8988T (cell line): ENCODE measurements around the gene ARHGAP22.
A peak's percentile ranks its signal among the peaks of the same experiment; 100 is the strongest.

Source experiments
- DNase-seq: peaks from one replicate; pipeline ENCODE4 v3.0.0; 2011

The ARHGAP22 gene

DNA sequence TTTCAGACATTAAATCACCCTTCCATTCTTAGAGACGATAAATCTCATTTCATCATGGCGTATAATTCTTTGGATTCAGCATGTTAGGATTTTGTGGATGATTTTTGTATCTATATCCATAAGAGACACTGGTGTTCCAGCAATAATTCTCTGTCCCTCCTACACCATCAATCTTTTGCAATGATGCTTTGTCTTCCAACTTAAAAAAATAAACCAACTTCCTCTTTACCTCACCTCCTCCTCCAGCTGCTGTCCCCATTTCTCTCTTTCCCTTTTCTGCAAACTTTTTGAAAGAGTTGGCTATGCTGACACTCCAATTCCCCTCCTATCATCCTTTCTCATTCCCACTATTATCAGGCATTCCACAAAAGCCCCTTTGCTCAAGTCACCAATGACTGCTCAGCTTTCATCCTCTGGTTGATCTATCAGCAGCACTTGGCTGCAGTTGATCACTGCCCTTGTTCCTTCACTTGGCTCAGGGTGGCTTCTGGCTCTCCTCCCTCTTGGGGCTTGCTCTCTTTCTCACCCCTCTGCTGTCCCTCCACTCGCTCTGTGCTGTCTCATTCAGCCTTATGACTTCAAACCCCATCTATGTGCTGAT, 130.0 kb downstream of the ARHGAP22 start:
- DNase-seq = no peak

DNA sequence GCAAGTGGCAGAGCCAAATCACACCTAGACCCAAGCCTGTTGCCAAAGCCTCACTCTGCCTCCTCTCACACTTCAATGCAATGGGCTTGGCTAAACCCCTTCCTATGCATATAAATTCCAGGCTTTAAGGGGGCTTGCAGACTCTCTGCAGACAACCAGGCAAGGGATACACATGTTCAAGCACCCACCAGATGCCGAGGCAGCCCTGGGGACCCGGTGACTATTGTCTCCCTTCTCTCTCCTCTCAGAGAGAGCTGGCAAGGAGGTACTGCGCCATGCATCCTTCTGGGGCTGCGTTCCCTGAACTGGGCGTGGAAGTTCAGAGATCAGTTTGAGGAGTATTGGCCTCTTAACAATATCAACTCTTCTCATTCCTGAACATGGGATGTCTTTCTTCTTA, 131.2 kb downstream of the ARHGAP22 start:
- DNase-seq = no peak

DNA sequence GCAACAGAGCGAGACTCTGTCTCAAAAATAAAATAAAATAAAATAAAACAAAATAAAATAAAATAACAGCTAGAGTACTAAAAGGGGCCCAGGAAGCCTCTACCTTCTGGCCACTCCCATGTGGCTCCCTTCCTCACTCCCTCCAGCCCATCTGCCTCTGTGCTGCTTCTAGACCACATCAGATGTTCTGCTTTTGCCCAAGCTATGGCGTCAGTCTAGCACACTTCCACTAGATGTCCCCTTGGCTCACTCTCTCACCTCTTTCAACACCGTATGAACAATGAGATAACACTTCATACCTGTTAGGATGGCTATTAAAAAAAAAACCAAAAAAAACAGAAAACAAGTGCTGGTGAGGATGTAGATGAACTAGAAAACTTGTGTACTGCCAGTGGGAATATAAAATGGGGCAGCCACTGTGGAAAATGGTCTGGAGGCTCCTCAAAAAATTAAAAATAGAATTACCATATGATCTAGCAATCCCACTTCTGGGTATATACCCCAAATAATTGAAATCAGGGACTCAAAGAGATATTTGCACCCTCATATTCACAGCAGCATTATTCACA, 132.3 kb downstream of the ARHGAP22 start:
- no peak for DNase-seq

DNA sequence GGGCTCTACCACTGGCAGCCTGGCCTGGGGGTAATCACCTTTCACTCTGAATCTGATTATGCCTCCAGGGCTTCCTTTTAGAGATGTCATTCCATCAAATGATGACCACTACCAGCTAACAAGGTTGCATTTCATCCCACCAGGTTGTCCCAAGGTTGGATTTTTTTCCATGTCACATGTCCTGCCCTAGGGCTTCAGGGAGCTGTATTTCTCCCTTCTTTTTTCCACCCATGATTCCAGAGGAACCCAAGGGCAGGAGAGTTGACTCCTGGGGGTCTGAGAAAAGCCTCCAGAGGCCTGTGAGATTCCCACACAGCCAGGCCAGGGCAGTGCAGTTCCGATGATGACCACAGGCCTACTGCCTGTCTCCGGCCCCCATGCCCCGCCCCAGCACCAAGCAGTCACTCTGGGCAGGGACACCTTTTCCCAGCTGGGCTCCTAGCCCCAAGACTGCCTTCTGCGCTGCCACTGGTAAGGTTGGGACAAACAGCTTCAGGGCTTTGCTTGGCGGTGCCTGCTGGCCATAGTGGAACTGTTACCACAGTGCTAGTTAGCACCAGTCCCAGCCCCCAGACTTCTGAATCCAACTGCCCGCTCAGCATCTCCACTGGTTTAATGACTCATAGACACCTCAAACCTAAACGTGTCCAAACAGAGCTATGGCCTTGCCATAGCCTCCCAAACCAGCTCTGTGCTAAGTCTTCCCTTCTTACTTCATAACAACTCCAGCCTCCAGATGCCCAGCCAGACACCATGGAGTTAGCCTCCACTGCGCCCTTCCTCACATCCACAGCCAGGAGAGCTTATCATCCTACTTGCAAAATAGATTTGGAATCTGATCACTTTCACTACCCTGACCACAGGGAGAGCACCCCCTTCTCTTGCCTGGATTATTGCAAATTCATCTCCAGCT, 133.7 kb downstream of the ARHGAP22 start:
- DNase-seq = no peak

DNA sequence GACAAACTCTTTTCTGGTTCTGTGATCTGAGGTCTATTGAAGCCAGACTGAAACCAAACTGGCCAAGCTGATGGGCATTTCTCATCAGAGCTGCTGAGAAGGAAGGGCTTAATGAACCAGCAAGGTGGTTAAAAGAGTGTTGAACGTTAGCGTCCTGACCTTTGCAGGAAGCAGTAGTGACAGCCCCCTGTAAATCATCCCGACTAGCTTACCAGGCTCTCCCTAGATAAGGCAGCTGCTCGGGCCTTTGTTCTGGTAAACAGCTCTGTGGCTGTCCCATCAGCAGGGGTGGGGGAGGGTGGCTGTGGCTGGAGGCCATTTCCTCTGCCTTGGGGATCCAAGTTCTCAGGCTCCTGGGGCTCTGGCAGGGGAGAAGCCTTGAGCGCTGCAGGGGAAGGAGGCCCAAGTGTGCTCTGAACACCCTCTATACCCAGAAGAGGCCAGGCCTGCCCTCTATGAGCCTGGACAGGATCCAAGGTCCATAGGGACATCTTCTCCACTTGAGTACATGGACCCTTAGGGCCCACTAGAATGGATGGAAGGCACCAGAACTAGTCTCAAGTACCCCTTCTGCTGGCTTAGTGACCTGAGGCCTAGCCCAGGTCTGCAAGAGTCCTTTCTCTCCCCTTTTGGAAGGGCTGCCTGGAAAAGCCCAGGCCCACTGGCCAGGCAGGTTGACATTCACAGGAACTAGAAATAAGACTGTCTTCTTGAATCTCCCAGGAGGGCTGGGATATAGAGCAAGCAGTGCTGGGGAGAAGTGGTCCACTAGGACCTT, 134.6 kb downstream of the ARHGAP22 start:
- DNase-seq = no peak

DNA sequence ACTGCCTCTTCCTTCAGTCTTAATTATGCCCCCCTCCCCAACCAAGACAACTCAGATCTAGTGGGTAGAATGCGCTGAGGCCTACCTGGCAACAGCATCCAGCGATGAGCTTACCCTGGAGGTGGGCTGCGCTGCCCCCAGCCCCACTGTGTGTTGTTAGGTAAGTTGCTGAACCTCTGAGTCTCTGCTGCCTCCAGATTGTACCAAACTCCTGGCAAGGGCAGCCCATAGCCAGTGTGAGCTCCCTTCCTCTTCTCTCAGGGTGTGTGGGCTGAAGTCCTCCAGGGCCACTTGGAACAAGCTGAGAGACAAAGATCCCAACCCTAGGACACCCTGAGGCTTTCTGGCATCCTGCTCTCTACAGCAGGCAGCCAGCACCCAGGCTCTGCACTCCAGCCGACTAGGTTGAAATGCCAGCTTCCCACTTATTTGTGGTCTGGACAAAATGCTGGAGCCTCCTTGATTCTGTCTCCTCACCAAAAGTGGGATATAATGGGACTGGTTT, 135.3 kb downstream of the ARHGAP22 start:
- DNase-seq = no peak

DNA sequence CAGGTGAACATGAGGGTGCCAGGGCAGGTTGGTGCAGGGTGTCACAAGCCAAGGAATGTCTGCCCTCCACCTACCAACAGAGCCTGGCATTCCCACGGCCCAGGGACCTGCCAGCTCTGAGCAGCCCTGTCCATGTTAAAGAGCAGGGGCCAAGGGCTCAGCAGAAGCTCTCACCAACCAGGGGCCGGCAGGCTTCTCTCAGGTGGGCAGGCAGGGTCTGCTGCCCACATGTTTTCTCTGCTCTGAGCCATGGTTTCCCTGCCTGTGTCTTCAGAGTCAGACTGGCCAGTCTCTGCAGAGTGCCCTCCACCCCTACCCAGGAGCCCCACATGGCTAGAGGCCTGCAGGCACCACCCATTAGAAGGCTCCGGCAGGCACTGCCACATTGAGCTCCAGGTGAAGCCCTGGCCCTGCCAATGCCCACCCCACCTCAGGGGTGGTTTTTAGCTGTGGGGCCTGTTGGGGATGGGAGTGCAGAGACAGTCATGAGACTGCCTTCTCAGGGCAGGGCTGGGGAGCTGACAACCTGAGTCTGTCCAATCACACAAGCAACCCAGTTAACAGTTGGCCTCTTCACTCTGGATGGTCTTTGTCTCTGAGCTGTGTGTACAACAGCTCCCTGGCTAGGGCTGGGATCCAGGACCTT, 135.9 kb downstream of the ARHGAP22 start:
- DNase-seq = no peak

DNA sequence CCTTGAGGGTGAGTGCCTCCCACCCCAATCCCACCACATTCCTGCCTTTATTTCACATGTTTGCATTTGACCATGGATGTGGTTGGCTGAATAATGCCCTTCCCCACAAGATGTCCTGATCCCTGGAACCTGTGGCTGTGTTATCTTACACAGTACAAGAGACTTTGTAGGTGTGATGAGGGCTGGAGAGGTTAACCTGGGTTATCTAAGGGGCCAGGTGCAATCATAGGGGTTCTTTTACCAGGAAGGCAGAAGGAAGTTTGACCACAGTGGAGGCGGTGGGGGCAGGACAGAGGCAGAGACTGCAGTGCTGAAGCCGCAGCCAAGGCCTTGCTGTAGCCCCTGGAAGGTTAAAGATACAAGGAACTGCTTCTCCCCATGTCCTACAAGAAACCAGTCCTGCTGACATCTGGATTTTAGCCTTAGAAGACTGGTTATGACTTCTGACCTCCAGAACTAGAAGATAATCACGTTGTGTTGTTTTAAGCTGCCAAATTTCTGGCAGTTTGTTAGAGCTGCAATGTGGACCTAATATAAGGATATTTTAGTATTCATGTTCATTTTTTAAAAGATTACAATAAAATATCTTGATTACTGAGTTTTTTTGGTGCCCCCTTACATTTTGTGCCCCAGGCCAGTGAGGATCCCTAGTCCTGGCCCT, 136.6 kb downstream of the ARHGAP22 start:
- DNase-seq = no peak

DNA sequence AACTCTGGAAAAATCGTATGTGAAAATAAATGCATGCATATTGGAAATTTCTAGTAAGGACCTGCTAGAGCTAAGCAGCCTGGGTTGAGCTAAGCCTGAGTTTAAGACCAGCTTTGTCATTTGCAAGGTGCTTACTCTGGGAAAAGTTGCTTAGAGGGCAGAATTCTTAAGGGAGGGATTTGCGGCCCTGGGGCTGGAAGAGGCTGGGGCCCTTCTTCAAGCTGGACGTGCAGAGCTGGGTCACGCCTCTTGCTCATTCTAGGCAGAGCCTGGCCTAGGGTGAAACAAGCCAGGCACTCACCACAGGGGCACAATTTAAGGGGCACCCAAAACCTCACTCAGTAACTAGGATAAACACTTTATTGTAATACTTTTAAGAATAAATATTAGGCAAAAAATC, 137.2 kb downstream of the ARHGAP22 start:
- DNase-seq = no peak

DNA sequence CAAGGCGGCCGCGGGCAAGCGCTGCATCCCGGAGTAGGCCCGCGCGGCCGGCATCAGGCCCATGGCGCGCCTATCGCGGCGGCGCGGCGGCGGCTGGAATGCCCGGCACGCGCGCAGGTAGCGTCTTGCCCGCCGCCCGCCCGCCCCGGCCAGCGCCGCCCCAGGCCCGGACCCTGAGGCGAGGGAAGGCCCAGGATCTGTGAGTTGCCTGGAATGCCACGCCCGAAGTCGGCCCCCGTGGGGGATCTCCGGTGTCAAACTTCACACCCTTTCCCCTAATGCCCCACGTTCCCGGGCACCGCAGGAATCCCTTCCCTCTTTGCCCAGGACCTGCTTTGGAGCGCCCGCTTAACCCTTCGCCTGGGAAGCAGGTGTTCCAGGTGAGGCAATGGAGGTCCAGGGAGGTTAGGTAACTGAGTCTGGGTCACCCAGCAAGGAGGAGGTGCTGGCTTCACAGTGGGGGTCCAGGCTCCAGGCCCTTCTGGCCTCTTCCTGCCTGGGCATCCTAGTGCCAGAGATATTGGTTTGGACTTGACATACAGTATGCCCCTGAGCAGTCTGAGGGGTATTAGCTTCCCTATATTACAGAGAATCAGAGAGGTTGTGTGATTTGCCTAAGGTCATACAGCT, 138.1 kb downstream of the ARHGAP22 start:
- DNase-seq = no peak

DNA sequence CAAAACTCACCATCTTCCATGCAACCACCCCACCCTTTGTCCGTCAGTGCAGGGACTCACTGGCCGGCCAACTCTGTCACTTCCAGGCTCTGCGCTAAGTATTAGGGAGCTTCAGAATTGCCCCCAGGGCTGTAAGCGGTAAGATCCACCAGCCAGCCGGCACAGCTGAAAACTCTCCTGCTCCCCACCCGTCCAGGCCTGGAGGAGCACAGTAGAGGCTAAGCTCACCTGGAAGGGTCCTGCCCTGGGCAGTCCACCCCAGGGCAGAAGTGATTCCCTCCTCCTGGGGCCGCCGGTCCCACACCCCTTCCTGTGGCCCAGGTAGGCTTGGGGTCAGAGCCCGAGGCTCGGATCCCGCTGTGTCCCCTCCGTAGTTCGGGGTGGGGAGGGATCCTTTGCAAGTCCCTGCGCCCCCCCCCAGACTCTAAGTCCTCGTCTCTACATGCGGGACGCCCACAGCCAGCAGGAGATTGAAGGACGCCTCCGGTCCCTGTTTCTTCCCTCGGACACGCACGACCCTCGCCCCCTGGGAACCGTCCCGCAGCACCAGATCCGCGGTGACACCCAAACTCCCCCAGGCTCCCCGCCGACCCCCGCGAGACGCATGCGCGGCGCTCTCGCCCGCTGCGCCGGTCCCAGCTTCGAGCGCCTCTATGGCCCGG, 138.9 kb downstream of the ARHGAP22 start:
- no peak for DNase-seq

DNA sequence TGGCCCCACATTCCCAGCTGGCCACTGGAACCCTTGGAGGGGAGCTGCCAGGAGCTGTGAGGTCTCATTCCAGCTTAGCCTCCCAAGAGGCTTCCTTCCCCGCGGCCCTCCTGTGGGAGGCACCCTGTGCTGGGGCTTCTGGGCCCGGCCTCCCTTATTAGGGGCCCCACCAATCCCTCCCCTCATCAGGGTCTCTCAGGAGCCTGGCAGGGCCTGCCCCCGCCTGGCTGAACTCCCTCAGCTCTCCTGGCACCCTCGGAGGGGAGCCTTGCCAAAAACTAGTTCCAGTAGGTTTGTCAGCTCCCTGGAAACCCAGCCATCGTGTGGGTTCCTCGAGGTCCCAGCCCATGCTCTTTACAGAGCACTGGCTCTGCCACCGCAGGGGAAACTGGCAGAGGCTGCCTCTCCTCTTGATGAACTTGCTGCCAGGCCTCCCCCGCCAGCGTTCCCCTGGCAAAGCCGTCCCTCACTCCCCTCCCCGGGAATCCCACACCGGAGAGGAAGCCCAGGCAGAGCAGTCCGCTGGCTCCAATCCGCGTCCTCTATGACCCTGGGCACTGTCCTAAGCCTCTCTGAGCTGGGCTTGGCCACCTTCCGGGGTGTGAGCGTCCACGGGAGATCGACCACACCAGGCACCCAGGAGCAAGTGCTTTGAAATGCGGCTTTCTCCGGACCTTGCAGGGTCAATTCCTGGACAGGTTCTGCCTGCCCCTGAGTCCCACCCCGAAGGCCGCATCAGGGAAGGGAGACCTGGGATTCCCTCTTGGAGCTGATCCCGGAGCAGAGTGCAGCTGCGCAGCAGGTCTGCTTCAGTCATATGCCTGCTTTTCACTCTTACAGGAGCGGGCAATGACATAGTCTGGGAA, 139.8 kb downstream of the ARHGAP22 start:
- no peak for DNase-seq

DNA sequence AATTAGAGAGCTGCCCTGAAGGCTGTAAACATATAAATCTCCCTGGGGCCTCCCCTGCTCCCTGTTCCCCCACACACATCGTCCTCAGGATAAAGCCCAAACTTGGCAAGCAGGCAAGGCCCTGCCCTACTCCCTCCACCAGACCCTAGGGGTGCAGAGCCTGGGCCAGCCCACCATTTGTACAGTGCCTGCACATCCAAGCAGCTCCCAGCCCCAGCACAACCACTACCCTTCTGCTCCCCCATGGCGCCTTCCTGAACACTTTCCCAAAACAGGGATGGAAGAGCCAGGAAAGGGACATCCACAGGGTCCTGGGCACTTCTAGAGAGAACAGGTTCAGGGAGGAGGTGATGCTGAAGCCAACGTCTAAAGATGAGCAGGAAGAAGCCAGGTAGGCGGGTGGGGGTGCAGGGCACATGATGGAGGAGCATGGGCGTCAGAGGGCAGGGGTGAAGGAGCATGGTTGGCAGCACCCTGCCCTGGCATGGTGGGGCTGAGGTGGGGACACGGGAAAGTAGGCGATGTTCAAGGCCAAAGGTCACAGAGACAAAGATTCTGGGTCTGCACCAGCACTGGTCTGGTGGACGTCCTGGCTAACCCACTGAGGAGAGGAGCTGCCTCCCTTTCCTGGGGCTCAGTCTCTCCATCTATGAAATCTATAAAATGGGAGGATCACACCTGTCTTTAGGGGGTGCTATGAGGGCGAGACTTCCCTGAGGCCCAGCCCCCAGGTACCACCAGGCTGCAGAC, 140.6 kb downstream of the ARHGAP22 start:
- no peak for DNase-seq

DNA sequence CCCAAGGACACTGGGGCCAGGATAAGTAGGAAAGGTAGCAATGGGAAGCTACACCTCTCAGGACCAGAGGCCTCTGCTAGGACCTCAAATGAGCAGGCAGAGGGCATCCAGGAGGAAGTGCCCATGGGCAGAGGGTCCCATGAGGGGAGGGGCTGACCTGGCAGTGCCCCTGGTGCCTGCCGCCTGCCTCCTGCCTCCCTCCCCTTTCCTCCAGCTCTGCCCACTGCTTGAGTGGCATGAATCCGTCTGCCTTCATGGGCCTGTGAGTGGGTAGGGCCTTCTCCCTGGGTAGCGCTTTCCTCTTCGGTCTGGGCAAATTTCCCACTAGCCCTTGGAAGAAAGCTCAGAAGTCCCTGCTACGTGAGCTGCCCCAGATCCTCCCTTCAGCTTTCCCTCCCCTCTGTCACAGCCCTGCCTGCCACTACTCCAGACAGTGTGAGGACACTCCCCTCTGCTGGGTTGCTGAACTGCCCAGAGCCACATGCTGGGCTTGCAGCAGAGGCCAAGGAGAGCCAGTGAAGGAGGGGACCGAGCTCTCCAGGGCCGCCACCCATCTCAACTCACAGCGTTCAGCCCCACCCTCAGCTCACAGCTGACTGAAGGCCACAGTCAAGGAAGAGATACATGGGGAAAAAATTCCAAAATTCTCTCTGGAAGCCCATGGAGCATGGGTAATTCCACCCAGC, 141.4 kb downstream of the ARHGAP22 start:
- DNase-seq = peak; percentile 20

DNA sequence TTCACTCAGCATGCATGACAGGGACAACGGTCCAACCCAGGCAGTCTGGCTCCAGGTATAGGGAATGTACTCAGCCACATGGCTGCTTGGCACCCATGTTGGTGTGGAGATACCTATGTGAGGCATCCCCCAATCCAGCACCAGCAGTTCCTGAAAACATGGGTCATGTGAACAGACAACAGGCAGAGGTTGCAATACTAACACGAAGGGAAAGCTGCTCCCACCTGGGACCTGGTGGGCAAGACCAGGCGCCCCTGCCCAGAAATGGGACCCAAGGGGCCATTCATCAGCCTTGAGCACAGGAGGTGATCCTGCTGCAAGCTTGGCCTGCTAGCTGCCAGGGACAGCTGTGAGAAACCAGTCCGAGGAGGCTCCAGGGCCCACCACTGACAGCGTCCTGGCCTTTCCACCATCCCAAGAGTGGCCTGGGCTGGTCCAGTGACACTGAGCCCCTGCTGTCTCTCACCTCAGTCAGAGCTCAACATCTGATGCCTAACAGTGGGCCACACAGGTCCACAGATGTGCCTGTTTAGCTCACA, 142.3 kb downstream of the ARHGAP22 start:
- DNase-seq = peak; percentile 4

DNA sequence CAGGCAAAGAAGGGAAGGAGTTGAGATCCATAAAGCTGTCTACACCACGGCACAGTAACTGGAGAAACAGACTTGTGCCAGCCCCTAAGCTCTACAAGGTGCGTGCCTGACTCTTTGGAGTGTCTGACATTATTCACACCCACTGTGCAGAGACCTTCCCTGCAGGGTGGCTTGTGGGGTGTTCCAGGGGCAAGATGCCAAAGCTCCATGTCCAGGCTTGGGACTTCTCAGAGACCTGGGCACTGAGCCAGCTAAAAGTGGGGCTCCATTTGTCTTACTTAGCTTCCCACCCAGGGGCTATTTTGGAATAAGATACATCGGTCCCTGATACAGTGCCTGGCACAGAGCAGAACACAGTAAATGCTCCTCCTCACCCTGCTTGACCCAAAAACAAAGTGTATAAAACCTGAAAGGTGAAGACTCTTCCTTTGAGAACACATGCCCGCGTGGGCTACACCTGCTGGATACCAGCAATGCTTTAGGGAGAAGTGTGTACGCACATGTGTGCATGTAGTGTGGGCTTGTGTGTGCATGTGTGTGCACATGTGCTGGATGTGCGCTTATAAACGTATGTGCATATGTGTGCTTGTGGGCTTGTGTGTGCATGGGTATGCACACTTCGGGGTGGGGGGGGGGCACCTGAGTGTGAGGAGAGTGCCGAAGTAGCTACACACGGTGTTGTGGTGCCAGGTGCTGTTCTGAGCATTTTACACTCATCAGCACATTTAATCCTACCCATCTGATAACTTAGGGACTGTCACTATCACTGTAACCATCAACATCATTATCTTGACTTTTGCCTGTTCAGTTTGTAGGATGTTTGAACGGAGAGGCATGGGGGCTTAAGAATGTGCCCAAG, 143.0 kb downstream of the ARHGAP22 start:
- DNase-seq = peak; percentile 8

DNA sequence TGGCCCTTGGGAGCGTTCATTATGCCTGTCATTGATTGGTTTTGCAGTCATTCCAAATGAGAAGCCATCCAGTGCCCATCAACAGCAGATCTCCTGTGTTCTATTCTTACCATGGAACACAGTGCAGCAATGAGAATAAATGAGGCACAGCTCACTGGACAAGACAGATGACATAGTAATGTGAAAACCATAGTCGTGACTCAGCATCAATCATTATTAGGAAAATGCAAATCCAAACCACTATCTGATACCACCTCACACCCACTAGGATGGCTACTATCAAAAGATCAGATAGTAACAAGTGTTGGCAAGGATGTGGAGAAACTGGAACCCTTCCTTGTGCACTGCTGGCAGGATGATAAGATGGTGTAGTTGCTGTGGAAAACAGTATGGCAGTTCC, 144.7 kb downstream of the ARHGAP22 start:
- no peak for DNase-seq
